ENCODE data around the gene NOX1. TPM values are rescaled to one million over a fixed set of nuclear protein-coding genes. Genes with fewer than 3 reads are reported as not detected.

The NOX1 gene
- total and polyA plus RNA-seq, 2 of the 13 experiments (the other 11 are each of a cell fraction or from before 2014, with no cell fraction given), result 0.07 TPM; not detected in 1

DNA sequence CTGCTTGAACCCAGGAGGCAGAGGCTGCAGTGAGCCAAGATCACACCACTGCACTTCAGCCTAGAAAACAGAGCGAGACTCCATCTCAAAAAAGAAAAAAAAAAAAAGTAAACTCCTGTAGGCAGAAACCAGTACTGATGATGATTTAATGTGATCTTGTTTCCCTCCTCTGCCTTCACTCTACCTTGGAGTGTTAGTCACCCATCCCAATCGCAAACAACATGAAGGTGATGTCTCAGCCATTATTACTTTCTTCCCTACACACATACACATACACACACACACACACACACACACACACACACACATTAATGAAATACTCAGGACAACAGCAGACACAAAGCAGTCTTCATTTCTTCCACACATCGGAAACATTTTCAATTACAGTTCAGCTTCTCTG lies 39.0 kb upstream of the NOX1 start:
- in situ Hi-C loops (cut with HindIII; ENCODE audit: extremely low pct_ligation_motif_present, low pct_unique_long_range_greater_than_20kb), result no loop called here
- POLR2A ChIA-PET, result no interaction called here
- BruUV-seq (replicated peaks), result no TSS peak
- Histone ChIP-seq H3K9me3 (ENCODE audit: low read length) (no peaks in the 10 kb centered on the region), H3K4me3 (replicated peaks in 1 of 3; ENCODE audit: insufficient read depth in 1 of 3, low read depth in 2 of 3, low read length in 3 of 3) (no peak overlapping the region), H3K36me3 (replicated peaks in 1 of 2; ENCODE audit: control insufficient read depth in 1 of 2, insufficient read depth in 2 of 2, low read length in 2 of 2) (no peaks in the 10 kb centered on the region), H3K9ac (ENCODE audit: insufficient read depth, low read depth, low read length) (no peak overlapping the region), H4K20me1 (ENCODE audit: insufficient read depth, low read length) (no peaks in the 10 kb centered on the region), H3K27ac (ENCODE audit: extremely low read length, insufficient read depth, low read length) (no peak overlapping the region), H3K79me2 (ENCODE audit: insufficient read depth, low read length) (no peaks in the 10 kb centered on the region), H3K4me2 (ENCODE audit: low read depth, low read length) (no peak overlapping the region), H3K27me3 (ENCODE audit: control insufficient read depth in 1 of 2, insufficient read depth in 2 of 2, low read length in 2 of 2) (no peaks in the 10 kb centered on the region), H3K4me1 (ENCODE audit: insufficient read depth, low read length) (no peaks in the 10 kb centered on the region), H2AFZ (ENCODE audit: low read length) (no peak overlapping the region)
- no peak for FAIRE-seq
- intact Hi-C loops (cut with micrococcal nuclease; ENCODE audit: unreplicated experiment), result no loop called here
- DNase-seq (ENCODE audit: low spot score), result no peak
- CTCF ChIA-PET (ENCODE audit: low intra/inter-chr PET ratio, low total read pairs), result no interaction called here
- WGBS (ENCODE audit: low lambda C conversion rate), result 49% methylated on average over 2 of the region's 3 CpGs
- no peak for ATAC-seq
- TF ChIP-seq ZNF136 (CRISPR knock-in tag; IDR thresholded peaks at IDR 0.05; ENCODE audit: low read depth) (no peak), ZFP82 (CRISPR knock-in tag; IDR thresholded peaks at IDR 0.05; ENCODE audit: borderline replicate concordance) (no peak), ZSCAN9 (CRISPR knock-in tag; IDR thresholded peaks at IDR 0.05; ENCODE audit: borderline replicate concordance) (no peak), ZNF343 (CRISPR knock-in tag; IDR thresholded peaks at IDR 0.05) (no peak), ZNF510 (CRISPR knock-in tag; IDR thresholded peaks at IDR 0.05; ENCODE audit: low read depth) (no peak), ZNF577 (CRISPR knock-in tag; IDR thresholded peaks at IDR 0.05; ENCODE audit: borderline replicate concordance, low read depth) (no peak), ZFYVE20 (CRISPR knock-in tag; IDR thresholded peaks at IDR 0.05; ENCODE audit: borderline replicate concordance, low read depth) (no peak), CC2D1A (CRISPR knock-in tag; IDR thresholded peaks at IDR 0.05) (no peak), MED1 (CRISPR knock-in tag; IDR thresholded peaks at IDR 0.05) (no peak), ZKSCAN1 (IDR thresholded peaks at IDR 0.05; ENCODE audit: low read length) (no peak), ZNF34 (CRISPR knock-in tag; IDR thresholded peaks at IDR 0.05; ENCODE audit: borderline replicate concordance) (no peak), MXD4 (CRISPR knock-in tag; IDR thresholded peaks at IDR 0.05) (no peak)
- TF ChIP-seq, protein P1, sequence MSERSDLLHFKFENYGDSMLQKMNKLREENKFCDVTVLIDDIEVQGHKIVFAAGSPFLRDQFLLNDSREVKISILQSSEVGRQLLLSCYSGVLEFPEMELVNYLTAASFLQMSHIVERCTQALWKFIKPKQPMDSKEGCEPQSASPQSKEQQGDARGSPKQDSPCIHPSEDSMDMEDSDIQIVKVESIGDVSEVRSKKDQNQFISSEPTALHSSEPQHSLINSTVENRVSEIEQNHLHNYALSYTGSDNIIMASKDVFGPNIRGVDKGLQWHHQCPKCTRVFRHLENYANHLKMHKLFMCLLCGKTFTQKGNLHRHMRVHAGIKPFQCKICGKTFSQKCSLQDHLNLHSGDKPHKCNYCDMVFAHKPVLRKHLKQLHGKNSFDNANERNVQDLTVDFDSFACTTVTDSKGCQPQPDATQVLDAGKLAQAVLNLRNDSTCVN (CRISPR knock-in tag; IDR thresholded peaks at IDR 0.05; ENCODE audit: borderline replicate concordance), result no peak
- TF ChIP-seq, protein P2, sequence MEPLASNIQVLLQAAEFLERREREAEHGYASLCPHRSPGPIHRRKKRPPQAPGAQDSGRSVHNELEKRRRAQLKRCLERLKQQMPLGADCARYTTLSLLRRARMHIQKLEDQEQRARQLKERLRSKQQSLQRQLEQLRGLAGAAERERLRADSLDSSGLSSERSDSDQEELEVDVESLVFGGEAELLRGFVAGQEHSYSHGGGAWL (CRISPR knock-in tag; IDR thresholded peaks at IDR 0.05), result no peak
- TF ChIP-seq, protein P3, sequence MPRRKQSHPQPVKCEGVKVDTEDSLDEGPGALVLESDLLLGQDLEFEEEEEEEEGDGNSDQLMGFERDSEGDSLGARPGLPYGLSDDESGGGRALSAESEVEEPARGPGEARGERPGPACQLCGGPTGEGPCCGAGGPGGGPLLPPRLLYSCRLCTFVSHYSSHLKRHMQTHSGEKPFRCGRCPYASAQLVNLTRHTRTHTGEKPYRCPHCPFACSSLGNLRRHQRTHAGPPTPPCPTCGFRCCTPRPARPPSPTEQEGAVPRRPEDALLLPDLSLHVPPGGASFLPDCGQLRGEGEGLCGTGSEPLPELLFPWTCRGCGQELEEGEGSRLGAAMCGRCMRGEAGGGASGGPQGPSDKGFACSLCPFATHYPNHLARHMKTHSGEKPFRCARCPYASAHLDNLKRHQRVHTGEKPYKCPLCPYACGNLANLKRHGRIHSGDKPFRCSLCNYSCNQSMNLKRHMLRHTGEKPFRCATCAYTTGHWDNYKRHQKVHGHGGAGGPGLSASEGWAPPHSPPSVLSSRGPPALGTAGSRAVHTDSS (CRISPR knock-in tag; conservative IDR thresholded peaks at IDR 0.05), result no peak
- TF ChIP-seq, protein P4, sequence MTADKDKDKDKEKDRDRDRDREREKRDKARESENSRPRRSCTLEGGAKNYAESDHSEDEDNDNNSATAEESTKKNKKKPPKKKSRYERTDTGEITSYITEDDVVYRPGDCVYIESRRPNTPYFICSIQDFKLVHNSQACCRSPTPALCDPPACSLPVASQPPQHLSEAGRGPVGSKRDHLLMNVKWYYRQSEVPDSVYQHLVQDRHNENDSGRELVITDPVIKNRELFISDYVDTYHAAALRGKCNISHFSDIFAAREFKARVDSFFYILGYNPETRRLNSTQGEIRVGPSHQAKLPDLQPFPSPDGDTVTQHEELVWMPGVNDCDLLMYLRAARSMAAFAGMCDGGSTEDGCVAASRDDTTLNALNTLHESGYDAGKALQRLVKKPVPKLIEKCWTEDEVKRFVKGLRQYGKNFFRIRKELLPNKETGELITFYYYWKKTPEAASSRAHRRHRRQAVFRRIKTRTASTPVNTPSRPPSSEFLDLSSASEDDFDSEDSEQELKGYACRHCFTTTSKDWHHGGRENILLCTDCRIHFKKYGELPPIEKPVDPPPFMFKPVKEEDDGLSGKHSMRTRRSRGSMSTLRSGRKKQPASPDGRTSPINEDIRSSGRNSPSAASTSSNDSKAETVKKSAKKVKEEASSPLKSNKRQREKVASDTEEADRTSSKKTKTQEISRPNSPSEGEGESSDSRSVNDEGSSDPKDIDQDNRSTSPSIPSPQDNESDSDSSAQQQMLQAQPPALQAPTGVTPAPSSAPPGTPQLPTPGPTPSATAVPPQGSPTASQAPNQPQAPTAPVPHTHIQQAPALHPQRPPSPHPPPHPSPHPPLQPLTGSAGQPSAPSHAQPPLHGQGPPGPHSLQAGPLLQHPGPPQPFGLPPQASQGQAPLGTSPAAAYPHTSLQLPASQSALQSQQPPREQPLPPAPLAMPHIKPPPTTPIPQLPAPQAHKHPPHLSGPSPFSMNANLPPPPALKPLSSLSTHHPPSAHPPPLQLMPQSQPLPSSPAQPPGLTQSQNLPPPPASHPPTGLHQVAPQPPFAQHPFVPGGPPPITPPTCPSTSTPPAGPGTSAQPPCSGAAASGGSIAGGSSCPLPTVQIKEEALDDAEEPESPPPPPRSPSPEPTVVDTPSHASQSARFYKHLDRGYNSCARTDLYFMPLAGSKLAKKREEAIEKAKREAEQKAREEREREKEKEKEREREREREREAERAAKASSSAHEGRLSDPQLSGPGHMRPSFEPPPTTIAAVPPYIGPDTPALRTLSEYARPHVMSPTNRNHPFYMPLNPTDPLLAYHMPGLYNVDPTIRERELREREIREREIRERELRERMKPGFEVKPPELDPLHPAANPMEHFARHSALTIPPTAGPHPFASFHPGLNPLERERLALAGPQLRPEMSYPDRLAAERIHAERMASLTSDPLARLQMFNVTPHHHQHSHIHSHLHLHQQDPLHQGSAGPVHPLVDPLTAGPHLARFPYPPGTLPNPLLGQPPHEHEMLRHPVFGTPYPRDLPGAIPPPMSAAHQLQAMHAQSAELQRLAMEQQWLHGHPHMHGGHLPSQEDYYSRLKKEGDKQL (CRISPR knock-in tag; IDR thresholded peaks at IDR 0.05; ENCODE audit: low read depth), result no peak
- TF ChIP-seq, protein P5, sequence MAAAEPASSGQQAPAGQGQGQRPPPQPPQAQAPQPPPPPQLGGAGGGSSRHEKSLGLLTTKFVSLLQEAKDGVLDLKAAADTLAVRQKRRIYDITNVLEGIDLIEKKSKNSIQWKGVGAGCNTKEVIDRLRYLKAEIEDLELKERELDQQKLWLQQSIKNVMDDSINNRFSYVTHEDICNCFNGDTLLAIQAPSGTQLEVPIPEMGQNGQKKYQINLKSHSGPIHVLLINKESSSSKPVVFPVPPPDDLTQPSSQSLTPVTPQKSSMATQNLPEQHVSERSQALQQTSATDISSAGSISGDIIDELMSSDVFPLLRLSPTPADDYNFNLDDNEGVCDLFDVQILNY (CRISPR knock-in tag; conservative IDR thresholded peaks at IDR 0.05), result no peak
